GM10266 (cell line): Measurements from ENCODE around the gene TEK.
"Not testable (repeated sequence)": the region's sequence is repeated elsewhere in the genome, so short reads cannot be mapped to it uniquely, and the experiment has no call there.

ENCODE experiments used
- DNase-seq: peaks from one replicate; pipeline ENCODE4 v3.0.0; 2012; ENCODE audit errors: extremely low spot score
- CTCF ChIP-seq: IDR thresholded peaks from 2 replicates; pipeline ENCODE4 v1.5.1; 2012; ENCODE audit warnings: mild to moderate bottlenecking, low read depth; ENCODE audit not compliant: control insufficient read depth, insufficient read depth; ENCODE audit errors: missing control alignments

The TEK gene

GRCh38 chr9:27086818-27087680 lies 22.0 kb upstream of the TEK start:
- no peak for DNase-seq
- TF ChIP-seq CTCF: no peak

GRCh38 chr9:27088981-27089380 lies 20.0 kb upstream of the TEK start:
- DNase-seq: no peak
- no peak for TF ChIP-seq CTCF

- no peak for TF ChIP-seq CTCF
- no peak for DNase-seq
Measured at GRCh38 chr9:27089706-27090105, 19.3 kb upstream of the TEK start.

GRCh38 chr9:27090231-27090630 lies 18.8 kb upstream of the TEK start:
- no peak for DNase-seq
- no peak for TF ChIP-seq CTCF

- no peak for TF ChIP-seq CTCF
- DNase-seq: no peak
Measured at GRCh38 chr9:27090711-27091110, 18.3 kb upstream of the TEK start.

GRCh38 chr9:27092496-27092895 lies 16.5 kb upstream of the TEK start:
- not testable (repeated sequence) for DNase-seq

GRCh38 chr9:27093384-27094067 lies 15.5 kb upstream of the TEK start:
- not testable (repeated sequence) for DNase-seq

- TF ChIP-seq CTCF: no peak
Measured at GRCh38 chr9:27094640-27095298, 14.3 kb upstream of the TEK start.

More at GRCh38 chr9:27094640-27095298, 14.3 kb upstream of the TEK start:
- DNase-seq: no peak
